Islet of Langerhans (tissue), 1 donor: ENCODE measurements around the gene SCAMP1.

Experiments
- FAIRE-seq: peaks from one replicate; lab custom pipeline; 2011; peaks lifted over from hg19 to GRCh38; lab: Jason Lieb, UNC

The SCAMP1 gene

GRCh38 chr5:78514427-78515330, 154.3 kb downstream of the SCAMP1 start:
- FAIRE-seq = no peak

- no peak for FAIRE-seq
These were observed 155.3 kb downstream of the SCAMP1 start for GRCh38 chr5:78515670-78516069.

- no peak for FAIRE-seq
These were observed 158.2 kb downstream of the SCAMP1 start for GRCh38 chr5:78518365-78519197.

GRCh38 chr5:78519198-78519941, 159.0 kb downstream of the SCAMP1 start:
- no peak for FAIRE-seq

GRCh38 chr5:78521455-78521854, 161.0 kb downstream of the SCAMP1 start:
- FAIRE-seq = no peak

GRCh38 chr5:78522476-78523260, 162.3 kb downstream of the SCAMP1 start:
- FAIRE-seq = no peak

GRCh38 chr5:78523314-78524193, 163.1 kb downstream of the SCAMP1 start:
- no peak for FAIRE-seq

GRCh38 chr5:78526049-78526525, 165.7 kb downstream of the SCAMP1 start:
- no peak for FAIRE-seq

GRCh38 chr5:78527054-78527859, 166.8 kb downstream of the SCAMP1 start:
- FAIRE-seq = no peak

GRCh38 chr5:78527925-78528324, 167.5 kb downstream of the SCAMP1 start:
- no peak for FAIRE-seq
